HTERT RPE-1 (cell line): ENCODE measurements around the gene ELMOD3.

ENCODE experiments used
- in situ Hi-C: fragments of 300-500 bp; cut with MboI; formaldehyde crosslinking; loops from 4 replicates; pipeline ENCODE4 v1.14.3; 2020; ENCODE audit warnings: low sequenced_read_pairs

ELMOD3 gene

DNA sequence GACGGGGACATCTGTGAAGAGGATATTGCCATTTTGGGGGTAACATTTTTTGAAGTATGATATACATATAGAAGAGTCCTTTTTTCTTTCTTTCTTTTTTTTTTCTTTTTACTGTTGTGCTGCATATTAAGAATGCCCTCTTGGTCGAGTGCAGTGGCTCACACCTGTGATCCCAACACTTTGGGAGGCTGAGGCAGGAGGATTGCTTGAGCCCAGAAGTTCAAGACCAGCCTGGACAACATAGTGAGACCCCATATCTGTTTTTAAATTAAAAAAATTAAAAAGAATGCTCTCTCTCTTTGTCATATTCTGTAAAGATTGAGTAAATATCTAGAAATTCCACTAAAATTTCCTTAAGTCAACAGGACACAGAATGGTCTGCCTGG, 67.5 kb downstream of the ELMOD3 start:
- in situ Hi-C loops, result no loop called here

- in situ Hi-C loops, result no loop called here
These were observed 69.0 kb downstream of the ELMOD3 start for GRCh38 chr2:85423525-85423924.

- in situ Hi-C loops, result no loop called here
These were observed 71.0 kb downstream of the ELMOD3 start for GRCh38 chr2:85425588-85425987.

DNA sequence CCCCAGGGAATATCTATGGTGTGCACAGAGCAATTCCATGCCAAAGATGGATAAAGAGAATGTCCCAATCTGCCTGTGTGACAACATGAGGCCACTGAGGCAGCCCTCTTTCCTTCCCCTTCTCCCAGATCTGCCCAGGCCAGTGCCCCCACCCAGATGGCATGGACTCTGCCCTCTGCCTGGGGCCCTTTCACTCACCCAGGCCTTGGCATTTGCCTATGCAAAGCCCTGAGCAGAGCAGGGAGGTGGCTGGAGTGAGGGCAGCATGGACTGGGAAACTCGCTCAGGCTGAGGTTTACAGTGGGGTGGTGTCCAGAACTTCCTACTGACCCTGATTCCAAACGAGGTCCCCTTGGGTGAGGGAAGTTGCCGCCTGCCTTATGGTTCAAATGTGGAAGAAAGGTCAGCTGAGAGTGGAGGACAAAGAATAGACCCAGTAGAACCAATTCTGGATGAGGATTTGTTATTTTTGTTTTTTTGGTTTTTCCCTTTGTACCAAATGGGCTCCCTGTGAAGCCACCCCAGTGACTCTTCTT, 72.8 kb downstream of the ELMOD3 start:
- in situ Hi-C loops, result no loop called here

DNA sequence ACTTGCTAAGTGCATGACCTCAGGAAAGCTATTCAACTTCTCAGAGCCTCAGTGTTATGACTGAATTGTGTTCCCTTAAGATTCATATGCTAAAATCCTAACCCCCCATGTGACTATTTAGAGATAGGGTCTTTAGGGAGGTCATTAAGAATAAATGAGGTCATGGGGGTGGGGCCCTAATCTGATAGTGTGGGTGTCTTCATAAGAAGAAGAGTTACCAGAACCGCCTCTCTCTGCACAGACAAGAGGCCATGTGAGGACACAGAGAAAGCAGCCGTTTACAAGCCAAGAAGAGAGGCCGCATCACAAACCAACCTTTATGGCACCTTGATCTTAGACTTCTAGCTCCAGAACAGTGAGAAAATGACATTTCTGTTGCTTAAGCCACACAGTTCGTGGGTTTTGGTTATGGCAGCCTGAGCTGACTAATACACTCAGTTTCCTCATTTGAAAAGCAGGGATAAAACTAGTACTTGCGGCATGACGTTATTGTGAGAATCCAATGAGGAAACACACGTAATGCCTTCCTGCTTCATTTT, 73.8 kb downstream of the ELMOD3 start:
- in situ Hi-C loops, result no loop called here

GRCh38 chr2:85429213-85429923, 74.8 kb downstream of the ELMOD3 start:
- in situ Hi-C loops, result no loop called here

- in situ Hi-C loops, result no loop called here
These were observed 75.3 kb downstream of the ELMOD3 start for GRCh38 chr2:85429924-85430289.

DNA sequence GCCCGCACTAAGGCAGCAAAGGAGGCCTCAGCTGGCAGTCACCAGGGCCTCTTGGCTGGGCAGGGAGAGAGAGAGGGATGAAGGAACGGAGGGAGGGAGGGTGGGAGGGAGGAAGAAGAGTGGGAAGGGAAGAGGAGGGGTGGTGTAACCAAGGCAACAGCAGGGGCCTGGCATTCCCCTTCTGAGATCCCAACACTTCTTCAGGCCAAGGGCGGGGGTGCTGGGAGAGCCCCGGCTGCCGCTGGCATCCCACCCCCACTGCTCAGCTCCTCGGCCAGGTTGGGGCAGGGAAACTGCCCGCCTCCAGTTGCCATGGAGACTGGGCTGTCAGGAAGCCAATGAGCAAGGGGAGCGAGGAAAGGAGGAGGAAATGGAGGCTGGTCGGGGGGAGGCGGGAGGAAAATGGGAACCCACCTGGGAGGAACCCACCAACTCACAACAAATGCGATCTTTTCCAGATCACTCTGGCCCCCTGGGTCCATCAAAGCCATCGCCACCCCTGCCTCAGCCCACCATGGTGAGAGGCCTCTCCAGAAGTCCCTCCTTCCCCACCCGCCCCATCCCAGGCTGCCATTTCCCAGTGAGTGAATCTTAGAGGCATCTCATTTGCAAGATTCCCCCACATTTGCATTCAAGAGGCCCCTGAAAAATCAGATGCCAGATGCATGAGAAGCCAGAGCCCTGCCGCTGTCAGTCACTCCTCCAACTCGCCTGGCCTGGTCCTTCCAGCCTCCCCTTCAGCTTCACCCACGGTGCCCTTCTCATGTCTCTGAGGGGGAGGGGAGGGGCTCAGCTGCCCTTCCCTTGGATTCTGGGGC, 76.4 kb downstream of the ELMOD3 start:
- in situ Hi-C loops, result no loop called here

- in situ Hi-C loops, result no loop called here
These were observed 77.1 kb downstream of the ELMOD3 start for GRCh38 chr2:85431570-85432205.

- in situ Hi-C loops, result no loop called here
These were observed 79.0 kb downstream of the ELMOD3 start for GRCh38 chr2:85433511-85434089.

- in situ Hi-C loops, result no loop called here
These were observed 80.1 kb downstream of the ELMOD3 start for GRCh38 chr2:85434696-85435095.

DNA sequence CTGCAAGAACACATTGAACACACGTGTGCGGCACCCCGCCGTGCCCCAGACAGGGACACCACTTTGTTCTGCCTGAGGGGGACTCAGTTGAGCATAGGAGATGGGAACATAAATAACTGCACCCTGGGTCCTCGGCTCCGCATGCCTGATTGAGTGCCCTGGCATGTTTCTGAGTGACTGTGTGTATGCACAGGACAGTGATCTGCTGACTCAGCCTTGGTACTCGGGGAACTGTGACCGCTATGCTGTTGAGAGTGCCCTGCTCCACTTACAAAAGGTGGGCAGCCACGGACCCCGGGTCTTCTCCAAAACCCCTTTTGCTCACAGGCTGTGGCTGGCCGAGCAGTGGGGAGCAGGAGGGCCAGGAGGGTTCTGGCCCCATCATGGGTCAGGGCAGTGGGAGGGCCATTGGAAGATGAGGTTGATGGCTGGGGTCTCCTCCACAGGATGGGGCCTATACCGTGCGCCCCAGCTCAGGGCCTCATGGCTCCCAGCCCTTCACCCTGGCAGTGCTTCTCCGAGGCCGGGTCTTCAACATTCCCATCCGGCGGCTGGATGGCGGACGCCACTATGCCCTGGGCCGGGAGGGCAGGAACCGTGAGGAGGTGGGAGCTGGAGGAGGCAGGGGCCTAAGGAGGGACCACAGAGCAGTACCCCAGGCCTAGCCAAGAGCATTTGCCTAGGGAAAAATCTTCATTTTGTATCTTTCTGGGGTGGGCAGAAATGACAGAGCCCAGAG, 80.8 kb downstream of the ELMOD3 start:
- in situ Hi-C loops, result no loop called here

GRCh38 chr2:85435981-85436835, 81.6 kb downstream of the ELMOD3 start:
- in situ Hi-C loops, result no loop called here

DNA sequence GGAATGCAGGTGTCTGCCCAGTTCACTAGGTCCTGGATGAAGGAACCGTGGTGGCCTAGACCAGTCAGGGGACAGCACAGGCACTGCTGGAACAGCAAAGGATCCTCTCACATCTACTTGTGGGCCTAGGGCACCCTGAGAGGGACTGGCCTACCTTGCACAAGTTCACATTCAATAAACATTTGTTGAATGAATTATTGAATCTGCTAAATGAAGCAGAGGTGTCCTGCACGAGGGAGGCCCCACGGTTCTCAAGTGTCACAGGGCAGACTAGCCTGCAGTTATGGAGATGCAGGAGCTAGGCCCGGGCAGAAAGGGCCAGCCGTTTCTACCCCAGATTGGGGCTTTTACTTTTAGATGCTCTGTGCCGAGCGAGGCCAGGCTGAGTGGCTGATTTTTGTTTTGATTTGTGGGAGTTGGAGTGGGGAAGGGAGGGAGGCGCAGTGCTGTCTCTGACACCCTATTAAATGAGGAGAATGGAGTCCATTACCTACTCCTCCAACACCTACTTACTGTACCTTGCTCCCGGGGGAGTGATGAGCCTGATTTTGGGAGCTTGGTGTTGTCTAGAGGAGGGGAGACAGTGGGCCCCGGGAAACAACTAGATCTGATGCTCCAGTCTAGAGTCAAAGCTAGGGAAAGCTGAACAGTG, 82.4 kb downstream of the ELMOD3 start:
- in situ Hi-C loops, result no loop called here

GRCh38 chr2:85437488-85438200, 83.1 kb downstream of the ELMOD3 start:
- in situ Hi-C loops, result no loop called here

GRCh38 chr2:85438201-85439024, 83.8 kb downstream of the ELMOD3 start:
- in situ Hi-C loops, result no loop called here

DNA sequence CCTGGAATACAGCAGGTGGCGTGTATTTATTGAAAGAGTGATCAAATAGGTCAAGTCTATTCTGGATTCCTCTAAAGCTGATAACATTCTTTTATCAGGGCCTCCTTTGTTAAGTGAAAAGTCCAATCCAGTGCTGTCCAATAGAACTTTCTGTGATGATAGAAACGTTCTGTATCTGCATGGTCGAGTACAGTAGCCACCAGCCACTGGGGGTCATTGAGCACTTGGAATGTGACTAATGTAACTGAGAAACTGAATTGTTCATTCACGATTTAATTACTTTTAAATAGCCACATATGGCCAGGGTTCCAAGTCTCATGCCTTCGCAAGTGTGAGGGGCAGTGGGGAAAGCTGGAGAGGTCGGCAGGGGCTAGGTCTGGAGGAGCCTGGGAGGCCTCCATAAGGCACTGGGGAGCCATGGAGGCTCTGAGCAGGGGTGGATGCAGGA, 84.5 kb downstream of the ELMOD3 start:
- in situ Hi-C loops, result no loop called here
